Spleen (tissue), 11 donors: Measurements from ENCODE around the gene SPATS2L. TPM values are rescaled to one million over a fixed set of nuclear protein-coding genes. Genes with fewer than 3 reads are reported as not detected.

ENCODE experiments used
- DNase-seq: peaks from one replicate; pipeline ENCODE4 v3.0.0-alpha.2; 2020
- H3K27ac ChIP-seq, 8 donors: fragments of 200-600 bp; sonication (generic) in 7 of 8; 1 replicate in 4 of 8; 2 replicates in 4 of 8; pipeline versions ENCODE4 v1.5.0 to v1.8.0; 2016 to 2021; ENCODE audit warnings: inconsistent platforms in 4 of 8, mild to moderate bottlenecking in 4 of 8, moderate library complexity in 1 of 8
- H3K27me3 ChIP-seq, 7 donors: fragments of 200-600 bp; sonication (generic) in 6 of 7; replicated peaks in 1 of 7; 1 replicate in 4 of 7; 2 replicates in 3 of 7; pipeline versions ENCODE4 v1.5.0 to v1.8.0; 2016 to 2021; ENCODE audit warnings: inconsistent platforms in 3 of 7, mild to moderate bottlenecking in 1 of 7
- H3K36me3 ChIP-seq, 6 donors: fragments of 200-600 bp; sonication (generic) in 5 of 6; 1 replicate in 4 of 6; 2 replicates in 2 of 6; pipeline versions ENCODE4 v1.5.0 to v1.8.0; 2016 to 2021; ENCODE audit warnings: inconsistent platforms in 2 of 6
- H3K4me1 ChIP-seq, 6 donors: fragments of 200-600 bp; sonication (generic) in 5 of 6; 1 replicate in 3 of 6; 2 replicates in 3 of 6; pipeline versions ENCODE4 v1.5.0 to v1.8.0; 2016 to 2021; ENCODE audit warnings: inconsistent platforms in 3 of 6
- H3K4me3 ChIP-seq, 8 donors: fragments of 200-600 bp; sonication (generic) in 7 of 8; 1 replicate in 4 of 8; 2 replicates in 4 of 8; pipeline versions ENCODE4 v1.5.0 to v1.8.0; 2016 to 2021; ENCODE audit warnings: inconsistent platforms in 4 of 8, mild to moderate bottlenecking in 4 of 8, moderate library complexity in 2 of 8
- H3K9me3 ChIP-seq, 8 donors: fragments of 200-600 bp; sonication (generic) in 7 of 8; 1 replicate in 4 of 8; 2 replicates in 4 of 8; pipeline versions ENCODE4 v1.5.0 to v1.8.0; 2016 to 2021; ENCODE audit warnings: inconsistent platforms in 4 of 8
- CTCF ChIP-seq, 11 experiments: fragments of 200-600 bp in 7 of 11; fragments of 450-650 bp in 4 of 11; sonication (generic) in 4 of 11; IDR thresholded peaks in 8 of 11; conservative IDR thresholded peaks in 3 of 11; 1 replicate in 7 of 11; 2 replicates in 4 of 11; pipeline versions ENCODE4 v1.4.0 to v1.8.0; 2016 to 2021; ENCODE audit warnings: antibody characterized with exemption in 11 of 11, inconsistent platforms in 4 of 11, mild to moderate bottlenecking in 1 of 11
- POLR2A ChIP-seq, 3 donors: fragments of 450-650 bp; IDR thresholded peaks; one replicate each; pipeline ENCODE4 v1.5.1; 2017; ENCODE audit warnings: antibody characterized with exemption in 3 of 3, mild to moderate bottlenecking in 1 of 3
- POLR2AphosphoS5 ChIP-seq, 3 donors: sonication (generic); formaldehyde crosslinking; IDR thresholded peaks; one replicate each; pipeline ENCODE4 v1.5.1; 2017; ENCODE audit warnings: antibody characterized with exemption in 3 of 3
- WGBS, 5 donors: extraction: QIAGEN DNeasy Blood & Tissue Kit in 3 of 5; methylation state at CpG; one replicate each; pipeline versions ENCODE4 v1.1.5 to v1.1.7; 2013 to 2018; 5-methylcytosine and 5-hydroxymethylcytosine counted together
- intact Hi-C: fragments of 100-400 bp; cut with DNase I; formaldehyde crosslinking; loops from one replicate; pipeline ENCODE4 v1.15.0; 2023; ENCODE audit warnings: low total_unique reads
- polyA plus RNA-seq, 3 donors: library from polyadenylated mRNA; stranded (reverse); fragments of 200-250 nt; gene quantifications; one replicate each; pipeline ENCODE4 v1.2.1, GENCODE V29; 2013
- total RNA-seq, 7 donors: library from RNA; depleted of rRNA in 3 of 7; stranded (reverse); fragments of >200 nt in 3 of 7; fragmentation: NEBNext Ultra II Directional in 4 of 7; extraction: Animal tissue kit (Norgen Biotek cat#: 25700) in 4 of 7; gene quantifications; one replicate each; pipeline versions ENCODE4 v1.1.0 to v1.2.1, GENCODE V29; 2016 to 2021
- donor health status: healthy with polysubstance abuse.
- donor health status: DM: no; HTN: no; CAD: no; lungs with moderate emphysema.
- donor health status: DM: no; HTN: no; CAD: no.
- donor health status: Bipolar disorder and iron deficiency.
- donor health status: healthy.
- donor health status: DM: no; HTN: no; CAD: no.
- donor health status: DM: yes; HTN: yes; CAD: no.

SPATS2L gene
- total and polyA plus RNA-seq, 10 donors, result 9.5 to 84.7 (median 57.2) TPM

- Histone ChIP-seq H3K9me3 (no peaks in the 10 kb centered on the region), H3K36me3 (no peaks in the 10 kb centered on the region), H3K4me3 (no peak overlapping the region), H3K27ac (no peak overlapping the region), H3K27me3 (peaks cover 0 to 7% (median 0%) of the 10 kb centered on the region in 7 donors), H3K4me1 (no peaks in the 10 kb centered on the region)
- no peak for DNase-seq
- 89 to 96% (median 90%) methylated on average over 6 of the region's 6 CpGs for WGBS, 5 donors
- TF ChIP-seq POLR2A (IDR thresholded peaks at IDR 0.05) (no peak), CTCF (IDR thresholded peaks at IDR 0.05 in 8 of 11, conservative IDR thresholded peaks at IDR 0.05 in 3 of 11) (no peak), POLR2AphosphoS5 (IDR thresholded peaks at IDR 0.05) (no peak)
- intact Hi-C loops, result no loop called here
Measured at GRCh38 chr2:200278694-200279316, 27.7 kb upstream of the SPATS2L start.

GRCh38 chr2:200279857-200280256 is 26.6 kb upstream of the SPATS2L start:
- intact Hi-C loops, result no loop called here
- H3K9me3 ChIP-seq, result no peaks in the 10 kb centered on the region
- no peak for DNase-seq
- peaks cover 0 to 9% (median 0%) of the 10 kb centered on the region in 7 donors for H3K27me3 ChIP-seq
- H3K36me3 ChIP-seq, result no peaks in the 10 kb centered on the region
- no peak overlapping the region for H3K27ac ChIP-seq
- TF ChIP-seq CTCF (IDR thresholded peaks at IDR 0.05 in 8 of 11, conservative IDR thresholded peaks at IDR 0.05 in 3 of 11) (no peak), POLR2AphosphoS5 (IDR thresholded peaks at IDR 0.05) (no peak), POLR2A (IDR thresholded peaks at IDR 0.05) (no peak)
- H3K4me3 ChIP-seq, result no peak overlapping the region
- H3K4me1 ChIP-seq, result no peaks in the 10 kb centered on the region

- no peak overlapping the region for H3K4me3 ChIP-seq
- peaks cover 0 to 3% (median 0%) of the 10 kb centered on the region in 8 donors for H3K9me3 ChIP-seq
- no peaks in the 10 kb centered on the region for H3K36me3 ChIP-seq
- H3K27ac ChIP-seq, result no peak overlapping the region
- H3K27me3 ChIP-seq, result peaks cover 0 to 9% (median 0%) of the 10 kb centered on the region in 7 donors
- intact Hi-C loops, result no loop called here
- TF ChIP-seq POLR2AphosphoS5 (IDR thresholded peaks at IDR 0.05) (no peak), CTCF (IDR thresholded peaks at IDR 0.05 in 8 of 11, conservative IDR thresholded peaks at IDR 0.05 in 3 of 11) (no peak), POLR2A (IDR thresholded peaks at IDR 0.05) (no peak)
- no peak for DNase-seq
- H3K4me1 ChIP-seq, result no peaks in the 10 kb centered on the region
- 42 to 89% (median 68%) methylated on average over 1 of the region's 1 CpG for WGBS, 5 donors
Measured at GRCh38 chr2:200286578-200286977, 19.9 kb upstream of the SPATS2L start.

- Histone ChIP-seq H3K9me3 (peaks cover 0 to 3% (median 0%) of the 10 kb centered on the region in 8 donors), H3K4me3 (no peak overlapping the region), H3K36me3 (no peaks in the 10 kb centered on the region), H3K27me3 (peaks cover 0 to 1% (median 0%) of the 10 kb centered on the region in 7 donors), H3K27ac (no peak overlapping the region), H3K4me1 (no peaks in the 10 kb centered on the region)
- intact Hi-C loops, result no loop called here
- DNase-seq, result no peak
- TF ChIP-seq CTCF (IDR thresholded peaks at IDR 0.05 in 8 of 11, conservative IDR thresholded peaks at IDR 0.05 in 3 of 11) (no peak), POLR2AphosphoS5 (IDR thresholded peaks at IDR 0.05) (no peak), POLR2A (IDR thresholded peaks at IDR 0.05) (no peak)
- WGBS, 5 donors, result 70 to 95% (median 81%) methylated on average over 5 of the region's 5 CpGs
Measured at GRCh38 chr2:200288670-200289429, 17.6 kb upstream of the SPATS2L start.
